ENCODE measurements around the gene HDAC9. TPM values are rescaled to one million over a fixed set of nuclear protein-coding genes. Genes with fewer than 3 reads are reported as not detected.

The HDAC9 gene
- total and polyA plus RNA-seq, 4 donors = 2.2 to 41.0 (median 4.1) TPM

DNA sequence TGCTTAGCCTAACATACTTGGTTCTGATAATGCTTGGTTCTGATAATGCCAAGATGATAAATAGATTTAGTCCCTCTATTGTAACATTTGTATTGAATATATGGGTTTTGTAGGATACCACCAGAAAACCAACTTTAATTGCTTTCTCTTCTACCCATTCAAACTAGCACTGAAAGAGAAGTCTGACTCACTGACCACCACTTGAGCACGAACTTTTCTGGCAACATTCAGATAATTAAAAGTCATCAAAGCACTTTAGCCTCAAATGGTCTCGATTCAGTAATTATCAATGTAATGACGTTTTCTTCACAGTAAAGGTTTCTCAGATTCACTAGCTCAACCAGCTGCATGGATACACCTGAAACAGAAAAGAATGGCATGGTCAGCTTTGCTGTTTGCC lies 63.0 kb downstream of the HDAC9 start:
- Histone ChIP-seq H3K9me3 (ENCODE audit: control insufficient read depth in 4 of 4, insufficient read depth in 3 of 4, low read length in 3 of 4) (no peaks in the 10 kb centered on the region), H3K4me1 (ENCODE audit: control insufficient read depth in 5 of 5, insufficient read depth in 5 of 5, low read length in 5 of 5) (no peaks in the 10 kb centered on the region), H3K27me3 (ENCODE audit: control insufficient read depth in 3 of 3, insufficient read depth in 3 of 3, low read length in 2 of 3) (no peaks in the 10 kb centered on the region), H3K36me3 (ENCODE audit: control insufficient read depth in 4 of 4, insufficient read depth in 4 of 4, low read length in 4 of 4) (peaks cover 0 to 2% (median 0%) of the 10 kb centered on the region in 4 donors), H3K27ac (ENCODE audit: low read depth in 1 of 2, low read length in 1 of 2) (no peak overlapping the region), H3K4me3 (no peak overlapping the region), H3K9ac (ENCODE audit: insufficient read depth in 1 of 2, low read length in 2 of 2) (no peak overlapping the region)
- no peak for DNase-seq
- TF ChIP-seq, protein P1, sequence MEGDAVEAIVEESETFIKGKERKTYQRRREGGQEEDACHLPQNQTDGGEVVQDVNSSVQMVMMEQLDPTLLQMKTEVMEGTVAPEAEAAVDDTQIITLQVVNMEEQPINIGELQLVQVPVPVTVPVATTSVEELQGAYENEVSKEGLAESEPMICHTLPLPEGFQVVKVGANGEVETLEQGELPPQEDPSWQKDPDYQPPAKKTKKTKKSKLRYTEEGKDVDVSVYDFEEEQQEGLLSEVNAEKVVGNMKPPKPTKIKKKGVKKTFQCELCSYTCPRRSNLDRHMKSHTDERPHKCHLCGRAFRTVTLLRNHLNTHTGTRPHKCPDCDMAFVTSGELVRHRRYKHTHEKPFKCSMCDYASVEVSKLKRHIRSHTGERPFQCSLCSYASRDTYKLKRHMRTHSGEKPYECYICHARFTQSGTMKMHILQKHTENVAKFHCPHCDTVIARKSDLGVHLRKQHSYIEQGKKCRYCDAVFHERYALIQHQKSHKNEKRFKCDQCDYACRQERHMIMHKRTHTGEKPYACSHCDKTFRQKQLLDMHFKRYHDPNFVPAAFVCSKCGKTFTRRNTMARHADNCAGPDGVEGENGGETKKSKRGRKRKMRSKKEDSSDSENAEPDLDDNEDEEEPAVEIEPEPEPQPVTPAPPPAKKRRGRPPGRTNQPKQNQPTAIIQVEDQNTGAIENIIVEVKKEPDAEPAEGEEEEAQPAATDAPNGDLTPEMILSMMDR (IDR thresholded peaks at IDR 0.05; ENCODE audit: control extremely low read depth, extremely low read depth) = no peak
- 86 to 91% methylated on average over 3 of the region's 3 CpGs for WGBS, 2 donors
- ATAC-seq (ENCODE audit: insufficient read depth, low FRiP score) = no peak

- DNase-seq = no peak
- WGBS, 2 donors = 94 to 97% methylated on average over 3 of the region's 3 CpGs
- peaks cover 0 to 2% (median 0%) of the 10 kb centered on the region in 4 donors for H3K36me3 ChIP-seq (ENCODE audit: control insufficient read depth in 4 of 4, insufficient read depth in 4 of 4, low read length in 4 of 4)
- TF ChIP-seq, protein P1 (IDR thresholded peaks at IDR 0.05; ENCODE audit: control extremely low read depth, extremely low read depth) = no peak
- H3K9ac ChIP-seq (ENCODE audit: insufficient read depth in 1 of 2, low read length in 2 of 2) = no peak overlapping the region
- H3K27me3 ChIP-seq (ENCODE audit: control insufficient read depth in 3 of 3, insufficient read depth in 3 of 3, low read length in 2 of 3) = no peaks in the 10 kb centered on the region
- no peak overlapping the region for H3K27ac ChIP-seq (ENCODE audit: low read depth in 1 of 2, low read length in 1 of 2)
- H3K4me1 ChIP-seq (ENCODE audit: control insufficient read depth in 5 of 5, insufficient read depth in 5 of 5, low read length in 5 of 5) = no peaks in the 10 kb centered on the region
- ATAC-seq (ENCODE audit: insufficient read depth, low FRiP score) = no peak
- no peak overlapping the region for H3K4me3 ChIP-seq
- H3K9me3 ChIP-seq (ENCODE audit: control insufficient read depth in 4 of 4, insufficient read depth in 3 of 4, low read length in 3 of 4) = no peaks in the 10 kb centered on the region
Measured at GRCh38 chr7:18558910-18559309, 63.4 kb downstream of the HDAC9 start.

- no peak for DNase-seq
- Histone ChIP-seq H3K4me3 (no peak overlapping the region), H3K36me3 (ENCODE audit: control insufficient read depth in 4 of 4, insufficient read depth in 4 of 4, low read length in 4 of 4) (peaks cover 0 to 2% (median 0%) of the 10 kb centered on the region in 4 donors), H3K27ac (ENCODE audit: low read depth in 1 of 2, low read length in 1 of 2) (no peak overlapping the region), H3K9ac (ENCODE audit: insufficient read depth in 1 of 2, low read length in 2 of 2) (no peak overlapping the region), H3K9me3 (ENCODE audit: control insufficient read depth in 4 of 4, insufficient read depth in 3 of 4, low read length in 3 of 4) (no peaks in the 10 kb centered on the region), H3K27me3 (ENCODE audit: control insufficient read depth in 3 of 3, insufficient read depth in 3 of 3, low read length in 2 of 3) (no peaks in the 10 kb centered on the region), H3K4me1 (ENCODE audit: control insufficient read depth in 5 of 5, insufficient read depth in 5 of 5, low read length in 5 of 5) (no peaks in the 10 kb centered on the region)
- TF ChIP-seq, protein P1 (IDR thresholded peaks at IDR 0.05; ENCODE audit: control extremely low read depth, extremely low read depth) = no peak
- no peak for ATAC-seq (ENCODE audit: insufficient read depth, low FRiP score)
Measured at GRCh38 chr7:18559756-18560155, 64.2 kb downstream of the HDAC9 start.

GRCh38 chr7:18564779-18565178 lies 69.2 kb downstream of the HDAC9 start:
- no peaks in the 10 kb centered on the region for H3K36me3 ChIP-seq (ENCODE audit: control insufficient read depth in 4 of 4, insufficient read depth in 4 of 4, low read length in 4 of 4)
- H3K9me3 ChIP-seq (ENCODE audit: control insufficient read depth in 4 of 4, insufficient read depth in 3 of 4, low read length in 3 of 4) = no peaks in the 10 kb centered on the region
- no peak overlapping the region for H3K4me3 ChIP-seq
- ATAC-seq (ENCODE audit: insufficient read depth, low FRiP score) (no peak), DNase-seq (no peak)
- H3K27me3 ChIP-seq (ENCODE audit: control insufficient read depth in 3 of 3, insufficient read depth in 3 of 3, low read length in 2 of 3) = no peaks in the 10 kb centered on the region
- H3K27ac ChIP-seq (ENCODE audit: low read depth in 1 of 2, low read length in 1 of 2) = no peak overlapping the region
- 92 to 94% methylated on average over 5 of the region's 5 CpGs for WGBS, 2 donors
- H3K4me1 ChIP-seq (ENCODE audit: control insufficient read depth in 5 of 5, insufficient read depth in 5 of 5, low read length in 5 of 5) = peaks cover 0 to 2% (median 0%) of the 10 kb centered on the region in 5 donors
- TF ChIP-seq, protein P1 (IDR thresholded peaks at IDR 0.05; ENCODE audit: control extremely low read depth, extremely low read depth) = no peak
- H3K9ac ChIP-seq (ENCODE audit: insufficient read depth in 1 of 2, low read length in 2 of 2) = no peak overlapping the region
